Naive thymus-derived CD4-positive, alpha-beta T cell (primary cell): ENCODE measurements around the gene TRERF1. TPM values are rescaled to one million over a fixed set of nuclear protein-coding genes. Genes with fewer than 3 reads are reported as not detected.
A peak's percentile ranks its signal among the peaks of the same experiment; 100 is the strongest.

Source experiments
- ATAC-seq: fragments of 150-1000 bp; cut with Tn5 transposase; 2 replicates; pipeline ENCODE4 v1.10.0; 2021; ENCODE audit warnings: mild to moderate bottlenecking, moderate library complexity
- CTCF ChIA-PET: fragments of 350-600 bp; sonication (Branson Sonifier 250); formaldehyde crosslinking; loops from one replicate; lab custom pipeline; 2021; ENCODE audit warnings: antibody characterized with exemption; lab: Charles Lee
- POLR2A ChIA-PET: fragments of 350-600 bp; sonication (Branson Sonifier 250); formaldehyde crosslinking; loops from one replicate; lab custom pipeline; 2021; ENCODE audit warnings: antibody characterized with exemption, inconsistent platforms; lab: Charles Lee
- DNase-seq, 9 donors: peaks; one replicate each; pipeline versions ENCODE4 v3.0.0 to v3.0.0-alpha.2; 2020 to 2022; ENCODE audit warnings: mixed read lengths in 1 of 9
- H3K27ac ChIP-seq: one replicate; pipeline ENCODE4 v1.7.0; 2013; ENCODE audit warnings: mild to moderate bottlenecking, low read depth, low read length, moderate library complexity
- H3K27me3 ChIP-seq, 2 donors: one replicate each; pipeline ENCODE4 v1.7.0; 2013; ENCODE audit warnings: low read length in 2 of 2, mild to moderate bottlenecking in 2 of 2, moderate library complexity in 2 of 2; ENCODE audit not compliant: control insufficient read depth in 2 of 2, insufficient read depth in 2 of 2
- H3K36me3 ChIP-seq, 3 experiments: 1 replicate in 2 of 3; 2 replicates in 1 of 3; pipeline ENCODE4 v1.7.0; 2013; ENCODE audit warnings: low read length in 3 of 3, mild to moderate bottlenecking in 3 of 3, moderate library complexity in 1 of 3; ENCODE audit not compliant: insufficient read depth in 3 of 3, control insufficient read depth in 2 of 3
- H3K4me1 ChIP-seq, 2 donors: one replicate each; pipeline ENCODE4 v1.7.0; 2013; ENCODE audit warnings: low read length in 2 of 2, mild to moderate bottlenecking in 2 of 2, moderate library complexity in 1 of 2; ENCODE audit not compliant: control insufficient read depth in 2 of 2, insufficient read depth in 2 of 2
- H3K4me3 ChIP-seq: 2 replicates; pipeline ENCODE4 v1.7.0; 2013; ENCODE audit warnings: mild to moderate bottlenecking, low read length
- H3K9me3 ChIP-seq, 3 experiments: 1 replicate in 2 of 3; 2 replicates in 1 of 3; pipeline ENCODE4 v1.7.0; 2013; ENCODE audit warnings: low read length in 3 of 3; ENCODE audit not compliant: control insufficient read depth in 2 of 3
- H3K27ac Mint-ChIP-seq, 9 donors: one replicate each; pipeline ENCODE4 v1.8.0; 2020 to 2022; ENCODE audit warnings: mixed read lengths in 9 of 9, mild to moderate bottlenecking in 8 of 9, moderate library complexity in 5 of 9, inconsistent platforms in 2 of 9
- H3K27me3 Mint-ChIP-seq, 5 donors: one replicate each; pipeline ENCODE4 v1.8.0; 2021 to 2022; ENCODE audit warnings: mixed read lengths in 5 of 5, mild to moderate bottlenecking in 1 of 5
- H3K36me3 Mint-ChIP-seq, 5 donors: one replicate each; pipeline ENCODE4 v1.8.0; 2020 to 2022; ENCODE audit warnings: mixed read lengths in 5 of 5, mild to moderate bottlenecking in 3 of 5, inconsistent platforms in 1 of 5
- H3K4me1 Mint-ChIP-seq, 7 donors: one replicate each; pipeline ENCODE4 v1.8.0; 2020 to 2022; ENCODE audit warnings: mixed read lengths in 7 of 7, mild to moderate bottlenecking in 3 of 7, inconsistent platforms in 1 of 7
- H3K4me3 Mint-ChIP-seq, 10 donors: one replicate each; pipeline ENCODE4 v1.8.0; 2020 to 2022; ENCODE audit warnings: mild to moderate bottlenecking in 10 of 10, mixed read lengths in 10 of 10, moderate library complexity in 6 of 10, inconsistent platforms in 2 of 10
- H3K9me3 Mint-ChIP-seq, 11 donors: one replicate each; pipeline ENCODE4 v1.8.0; 2020 to 2022; ENCODE audit warnings: mixed read lengths in 11 of 11, mild to moderate bottlenecking in 4 of 11, inconsistent platforms in 1 of 11, moderate library complexity in 1 of 11
- intact Hi-C, 2 donors: fragments of 100-400 bp; cut with micrococcal nuclease; formaldehyde crosslinking; loops; one replicate each; pipeline ENCODE4 v1.15.1; 2023
- polyA plus RNA-seq, 2 donors: library from polyadenylated mRNA; unstranded; fragments of 300-500 nt; fragmentation: Illumina TruSeq; gene quantifications; one replicate each; pipeline ENCODE4 v1.2.3, GENCODE V29; 2021
- total RNA-seq, 6 experiments: library from RNA in 5 of 6; stranded (reverse) in 5 of 6; gene quantifications; 1 replicate in 5 of 6; 2 replicates in 1 of 6; pipeline ENCODE4 v1.2.3 and lab custom pipeline; 2021 to 2026

Gene TRERF1
- total and polyA plus RNA-seq, 7 experiments from 2014 or later, result 4.8 to 32.4 (median 21.0) TPM

DNA sequence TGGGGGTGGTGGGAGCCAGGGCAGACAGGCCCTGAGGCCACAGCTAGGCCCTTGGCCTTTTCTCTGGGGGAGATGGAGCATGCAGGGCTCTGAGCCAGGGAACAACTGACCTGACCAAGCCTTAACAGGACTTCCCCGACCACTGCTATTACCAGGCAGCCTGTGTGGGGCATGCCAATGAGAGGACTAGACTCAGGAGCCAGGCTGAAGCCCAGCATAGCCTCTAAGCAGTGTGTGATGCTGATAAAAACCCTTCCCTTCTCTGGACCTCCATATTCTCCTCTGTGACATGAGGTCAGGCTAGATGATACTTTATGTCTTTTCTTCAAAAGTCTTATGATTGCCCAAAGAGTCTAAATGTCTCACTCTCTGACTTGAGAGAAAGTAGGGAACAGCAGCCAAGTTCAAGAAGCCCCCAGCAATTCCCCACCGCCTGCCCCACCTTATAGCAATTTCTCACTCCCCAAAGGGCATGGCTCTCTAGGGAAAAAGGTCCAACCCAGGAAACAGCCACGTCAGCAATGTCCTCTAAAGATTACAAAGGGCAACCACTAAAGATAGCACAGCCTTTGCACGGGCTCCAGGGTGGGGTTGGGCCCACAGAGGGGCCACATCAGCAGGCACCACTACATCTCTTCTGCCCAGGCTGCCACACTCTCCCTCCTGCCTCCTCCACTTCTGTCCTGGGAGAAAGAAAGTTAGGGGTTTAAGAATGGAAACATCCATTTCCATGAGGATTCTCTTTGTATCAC is 71.3 kb downstream of the TRERF1 start:
- DNase-seq (no peak), ATAC-seq (peak; percentile 48)
- intact Hi-C loops, result no loop called here
- Mint-ChIP-seq H3K9me3 (no peaks in the 10 kb centered on the region), H3K4me1 (peaks cover 45 to 86% (median 67%) of the 10 kb centered on the region in 7 donors), H3K27me3 (no peaks in the 10 kb centered on the region), H3K4me3 (peak overlapping the region in 1 of 10 donors; percentile 6), H3K36me3 (peaks cover 0 to 21% (median 5%) of the 10 kb centered on the region in 5 donors), H3K27ac (peak overlapping the region in 8 of 9 donors; percentile 36 to 93 (median 62))
- ChIA-PET POLR2A (interaction anchor here (1.5 to 3.3 kb wide), 2 partner anchors 8 to 10 kb away, joined by 10 to 47 read pairs; no protein-coding TSS in a partner anchor), CTCF (no interaction called here)
- Histone ChIP-seq H3K27me3 (no peaks in the 10 kb centered on the region), H3K4me3 (no peak overlapping the region), H3K4me1 (peaks cover 32 to 37% of the 10 kb centered on the region in 2 donors), H3K9me3 (no peaks in the 10 kb centered on the region), H3K27ac (no peak overlapping the region), H3K36me3 (no peaks in the 10 kb centered on the region)

DNA sequence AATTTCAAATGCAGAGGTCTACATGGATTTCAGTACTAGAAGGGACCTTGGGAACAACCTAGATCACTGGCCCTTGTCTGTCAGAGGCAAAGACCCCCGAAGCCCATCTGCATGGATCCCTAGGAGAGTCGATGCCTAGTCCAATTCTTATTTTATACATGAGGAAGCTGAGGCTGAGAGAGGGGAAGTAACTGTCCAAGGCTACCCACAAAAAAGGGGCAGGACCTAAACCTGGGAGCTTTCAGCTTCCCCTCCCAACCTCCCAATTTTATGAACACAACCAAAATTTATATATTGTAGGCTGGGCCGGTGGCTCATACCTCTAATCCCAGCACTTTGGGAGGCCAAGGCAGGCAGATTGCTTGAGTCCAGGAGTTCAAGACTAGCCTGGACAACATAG is 73.2 kb downstream of the TRERF1 start:
- Mint-ChIP-seq H3K27ac (peak overlapping the region; percentile 81 to 98 (median 93)), H3K27me3 (no peaks in the 10 kb centered on the region), H3K36me3 (peaks cover 0 to 20% (median 2%) of the 10 kb centered on the region in 5 donors), H3K4me3 (peak overlapping the region; percentile 51 to 85 (median 76)), H3K4me1 (peaks cover 56 to 83% (median 65%) of the 10 kb centered on the region in 7 donors), H3K9me3 (no peaks in the 10 kb centered on the region)
- no peaks in the 10 kb centered on the region for H3K36me3 ChIP-seq
- POLR2A ChIA-PET, result interaction anchor here (0.7 to 3.3 kb wide), 6 partner anchors 10 to 1728 kb away, joined by 3 to 47 read pairs (median 4); partner anchors contain the start of gene TRERF1
- peak overlapping the region; percentile 67 for H3K27ac ChIP-seq
- H3K9me3 ChIP-seq, result no peaks in the 10 kb centered on the region
- no peaks in the 10 kb centered on the region for H3K27me3 ChIP-seq
- H3K4me1 ChIP-seq, result peaks cover 40 to 44% of the 10 kb centered on the region in 2 donors
- intact Hi-C loops, result loop anchor here (1.0 kb wide), 3 partner anchors 10 to 12 kb away; no protein-coding TSS in a partner anchor
- CTCF ChIA-PET, result interaction anchor here (0.9 to 6.6 kb wide), 4 partner anchors 10 to 169 kb away, joined by 3 to 38 read pairs (median 5); no protein-coding TSS in a partner anchor
- DNase-seq (no peak), ATAC-seq (peak; percentile 53)
- peak overlapping the region; percentile 36 for H3K4me3 ChIP-seq

DNA sequence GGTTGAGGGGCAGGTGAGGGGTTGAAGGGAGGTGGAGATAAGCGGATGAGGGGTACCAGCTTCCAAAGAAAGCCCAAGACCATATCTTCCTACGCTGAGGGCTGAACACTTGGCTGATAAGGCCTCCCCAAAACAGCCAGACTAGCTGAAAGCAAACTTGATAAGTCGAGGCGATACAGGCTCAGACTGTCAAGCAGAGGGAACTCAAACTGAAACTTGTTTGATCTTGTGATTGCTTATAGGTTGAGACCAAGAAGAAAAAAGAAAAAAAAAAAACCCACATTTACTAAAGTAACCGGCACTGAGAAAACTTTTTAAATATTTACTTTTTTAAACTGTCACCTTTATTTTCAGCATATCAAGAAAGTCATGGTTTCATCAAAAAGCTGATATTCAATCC is 73.6 kb downstream of the TRERF1 start:
- Mint-ChIP-seq H3K4me1 (peaks cover 52 to 80% (median 63%) of the 10 kb centered on the region in 7 donors), H3K27ac (peak overlapping the region; percentile 81 to 98 (median 93)), H3K36me3 (peaks cover 0 to 16% (median 2%) of the 10 kb centered on the region in 5 donors), H3K27me3 (no peaks in the 10 kb centered on the region), H3K4me3 (peak overlapping the region; percentile 51 to 85 (median 76)), H3K9me3 (no peaks in the 10 kb centered on the region)
- peak overlapping the region; percentile 67 for H3K27ac ChIP-seq
- peaks cover 40 to 42% of the 10 kb centered on the region in 2 donors for H3K4me1 ChIP-seq
- H3K4me3 ChIP-seq, result peak overlapping the region; percentile 36
- intact Hi-C loops, result loop anchor here (1.0 kb wide), 3 partner anchors 10 to 12 kb away; no protein-coding TSS in a partner anchor
- ChIA-PET POLR2A (interaction anchor here (0.6 to 3.3 kb wide), 9 partner anchors 11 to 1728 kb away, joined by 3 to 47 read pairs (median 3); partner anchors contain the start of genes CNPY3 and TRERF1), CTCF (interaction anchor here (0.7 to 6.6 kb wide), 5 partner anchors 10 to 186 kb away, joined by 3 to 38 read pairs (median 5); partner anchors contain the start of gene UBR2)
- ATAC-seq (peak; percentile 73), DNase-seq (peak in 6 of 9 donors; percentile 38 to 58 (median 44))
- H3K27me3 ChIP-seq, result no peaks in the 10 kb centered on the region
- no peaks in the 10 kb centered on the region for H3K36me3 ChIP-seq
- H3K9me3 ChIP-seq, result no peaks in the 10 kb centered on the region

DNA sequence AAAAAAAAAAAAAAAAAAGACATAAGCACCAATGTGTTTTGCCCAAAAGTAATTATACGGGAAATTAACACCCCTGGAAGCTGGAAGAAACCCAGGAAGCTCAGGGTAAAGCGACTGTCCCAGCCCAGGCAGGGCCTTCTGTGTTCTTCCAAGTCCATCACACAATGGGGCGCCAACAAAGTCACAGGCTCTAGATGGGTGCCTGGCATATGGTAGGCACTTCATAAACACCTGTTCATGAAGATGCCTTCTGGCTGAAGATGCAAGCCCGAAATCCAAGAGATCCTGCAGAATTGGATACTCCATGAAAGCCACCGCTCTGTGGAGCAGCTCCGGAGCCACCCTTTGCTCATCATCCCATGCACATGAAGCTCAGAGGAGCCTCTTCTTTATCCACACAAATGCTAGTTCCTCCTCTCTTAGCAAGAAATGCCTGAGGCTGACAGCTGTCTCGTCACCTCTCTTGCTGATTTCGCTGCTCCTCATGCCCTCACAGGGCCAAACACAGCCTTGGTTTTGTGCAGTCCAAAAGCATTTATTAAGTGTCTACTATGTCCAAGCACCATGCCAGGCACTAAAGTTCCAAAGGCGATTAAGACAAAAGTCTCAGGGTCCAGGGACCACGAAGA is 76.6 kb downstream of the TRERF1 start:
- no peak for DNase-seq
- peak overlapping the region in 8 of 9 donors; percentile 25 to 94 (median 79) for H3K27ac Mint-ChIP-seq

DNA sequence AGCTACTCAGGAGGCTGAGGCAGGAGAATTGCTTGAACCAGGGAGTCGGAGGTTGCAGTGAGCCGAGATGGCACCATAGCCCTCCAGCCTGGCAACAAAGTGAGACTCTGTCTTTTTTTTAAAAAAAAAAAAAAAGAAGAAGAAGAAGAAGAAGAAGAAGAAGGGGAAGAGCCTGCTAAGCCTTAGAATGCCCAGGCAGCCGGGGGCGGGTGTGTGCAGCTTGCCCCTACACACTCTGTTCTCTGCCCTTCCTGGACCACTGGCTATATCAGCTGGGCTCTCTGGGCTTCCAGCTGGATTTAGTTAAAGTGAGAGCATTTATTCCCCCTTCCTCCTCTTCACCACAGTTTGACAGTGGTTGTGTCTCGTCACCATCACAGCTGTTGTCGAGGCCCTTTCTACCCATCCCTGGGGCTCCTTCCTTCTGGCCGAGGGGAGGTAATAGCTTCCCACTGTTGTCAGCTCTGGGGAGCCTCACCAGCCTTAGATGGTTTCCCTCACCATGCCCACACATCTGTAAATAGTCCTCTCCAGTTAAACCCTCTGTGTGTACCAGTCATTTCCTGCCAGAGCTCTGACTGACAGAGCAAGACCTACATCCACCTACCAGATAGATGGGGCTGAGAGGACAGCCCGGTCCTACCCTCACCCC is 77.6 kb downstream of the TRERF1 start:
- no peaks in the 10 kb centered on the region for H3K9me3 ChIP-seq
- Mint-ChIP-seq H3K27ac (peak overlapping the region; percentile 61 to 94 (median 85)), H3K4me1 (peaks cover 56 to 78% (median 64%) of the 10 kb centered on the region in 7 donors), H3K36me3 (peaks cover 0 to 15% (median 0%) of the 10 kb centered on the region in 5 donors), H3K9me3 (no peaks in the 10 kb centered on the region), H3K4me3 (peak overlapping the region; percentile 13 to 67 (median 53)), H3K27me3 (no peaks in the 10 kb centered on the region)
- H3K27ac ChIP-seq, result no peak overlapping the region
- no peak overlapping the region for H3K4me3 ChIP-seq
- ChIA-PET CTCF (interaction anchor here (0.6 to 6.6 kb wide), 4 partner anchors 15 to 158 kb away, joined by 3 to 38 read pairs (median 6); no protein-coding TSS in a partner anchor), POLR2A (interaction anchor here (0.7 to 3.2 kb wide), 4 partner anchors 11 to 49 kb away, joined by 3 to 34 read pairs (median 5); no protein-coding TSS in a partner anchor)
- no peaks in the 10 kb centered on the region for H3K36me3 ChIP-seq
- peaks cover 36 to 63% of the 10 kb centered on the region in 2 donors for H3K4me1 ChIP-seq
- no peaks in the 10 kb centered on the region for H3K27me3 ChIP-seq
- no peak for DNase-seq
- peak; percentile 58 for ATAC-seq
- intact Hi-C loops, result no loop called here

More for the DNA sequence above, 76.6 kb downstream of the TRERF1 start:
- peaks cover 0 to 16% (median 0%) of the 10 kb centered on the region in 5 donors for H3K36me3 Mint-ChIP-seq
- intact Hi-C loops, result loop anchor here in 1 of 2 donors (1.0 kb wide), 1 partner anchor 8 kb away; no protein-coding TSS in a partner anchor
- POLR2A ChIA-PET, result interaction anchor here (0.6 to 3.2 kb wide), 3 partner anchors 10 to 47 kb away, joined by 3 to 34 read pairs (median 3); no protein-coding TSS in a partner anchor
- Histone ChIP-seq H3K4me1 (peaks cover 30 to 55% of the 10 kb centered on the region in 2 donors), H3K36me3 (no peaks in the 10 kb centered on the region), H3K27me3 (no peaks in the 10 kb centered on the region), H3K9me3 (no peaks in the 10 kb centered on the region), H3K27ac (peak overlapping the region; percentile 17), H3K4me3 (no peak overlapping the region)
- no peak for ATAC-seq
- no peaks in the 10 kb centered on the region for H3K9me3 Mint-ChIP-seq
- peaks cover 56 to 78% (median 65%) of the 10 kb centered on the region in 7 donors for H3K4me1 Mint-ChIP-seq
- CTCF ChIA-PET, result interaction anchor here (0.6 to 6.6 kb wide), 2 partner anchors 14 to 18 kb away, joined by 3 to 38 read pairs; no protein-coding TSS in a partner anchor
- peak overlapping the region in 1 of 10 donors; percentile 3 for H3K4me3 Mint-ChIP-seq
- no peaks in the 10 kb centered on the region for H3K27me3 Mint-ChIP-seq
